Measurements from ENCODE around the gene PRKAG2.

Gene PRKAG2

DNA sequence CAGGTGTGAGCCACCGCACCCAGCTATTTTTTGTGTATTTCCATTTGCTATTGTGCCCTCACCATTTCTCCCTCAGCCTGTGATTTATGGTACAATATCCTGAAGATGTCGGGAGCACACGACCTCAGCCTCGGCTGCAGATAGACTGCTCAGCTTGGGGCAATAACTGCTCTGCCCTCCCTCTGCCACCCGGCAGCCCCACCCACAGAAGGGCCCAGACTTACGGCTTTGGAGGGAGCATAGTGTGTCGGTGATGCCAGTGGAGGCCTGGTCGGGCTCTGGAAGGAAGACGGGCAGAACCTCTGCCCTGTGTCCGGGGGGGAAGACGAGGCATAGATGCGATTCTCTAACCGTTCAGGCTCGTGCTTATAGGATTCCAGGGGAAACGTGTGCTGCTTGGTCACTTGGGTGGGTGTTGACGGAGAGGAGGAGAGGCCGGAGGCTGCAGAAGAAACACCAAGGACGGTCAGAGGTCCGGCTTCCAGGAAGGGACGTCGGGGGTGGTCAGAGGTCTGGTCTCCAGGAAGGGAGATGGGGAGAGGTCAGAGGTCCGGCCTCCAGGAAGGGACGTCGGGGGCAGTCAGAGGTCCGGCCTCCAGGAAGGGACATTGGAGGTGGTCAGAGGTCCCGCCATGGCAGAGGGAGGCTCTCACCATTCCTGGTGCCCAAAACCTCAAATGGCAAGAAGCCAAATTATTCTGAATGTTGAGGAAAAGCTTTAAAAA is 201.6 kb downstream of the PRKAG2 start:
- Histone ChIP-seq H3K4me3 (no peak overlapping the region), H3K27ac (no peak overlapping the region)
- TF ChIP-seq, protein P1, sequence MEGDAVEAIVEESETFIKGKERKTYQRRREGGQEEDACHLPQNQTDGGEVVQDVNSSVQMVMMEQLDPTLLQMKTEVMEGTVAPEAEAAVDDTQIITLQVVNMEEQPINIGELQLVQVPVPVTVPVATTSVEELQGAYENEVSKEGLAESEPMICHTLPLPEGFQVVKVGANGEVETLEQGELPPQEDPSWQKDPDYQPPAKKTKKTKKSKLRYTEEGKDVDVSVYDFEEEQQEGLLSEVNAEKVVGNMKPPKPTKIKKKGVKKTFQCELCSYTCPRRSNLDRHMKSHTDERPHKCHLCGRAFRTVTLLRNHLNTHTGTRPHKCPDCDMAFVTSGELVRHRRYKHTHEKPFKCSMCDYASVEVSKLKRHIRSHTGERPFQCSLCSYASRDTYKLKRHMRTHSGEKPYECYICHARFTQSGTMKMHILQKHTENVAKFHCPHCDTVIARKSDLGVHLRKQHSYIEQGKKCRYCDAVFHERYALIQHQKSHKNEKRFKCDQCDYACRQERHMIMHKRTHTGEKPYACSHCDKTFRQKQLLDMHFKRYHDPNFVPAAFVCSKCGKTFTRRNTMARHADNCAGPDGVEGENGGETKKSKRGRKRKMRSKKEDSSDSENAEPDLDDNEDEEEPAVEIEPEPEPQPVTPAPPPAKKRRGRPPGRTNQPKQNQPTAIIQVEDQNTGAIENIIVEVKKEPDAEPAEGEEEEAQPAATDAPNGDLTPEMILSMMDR (IDR thresholded peaks at IDR 0.05): no peak
- DNase-seq (ENCODE audit: low spot score): no peak

DNA sequence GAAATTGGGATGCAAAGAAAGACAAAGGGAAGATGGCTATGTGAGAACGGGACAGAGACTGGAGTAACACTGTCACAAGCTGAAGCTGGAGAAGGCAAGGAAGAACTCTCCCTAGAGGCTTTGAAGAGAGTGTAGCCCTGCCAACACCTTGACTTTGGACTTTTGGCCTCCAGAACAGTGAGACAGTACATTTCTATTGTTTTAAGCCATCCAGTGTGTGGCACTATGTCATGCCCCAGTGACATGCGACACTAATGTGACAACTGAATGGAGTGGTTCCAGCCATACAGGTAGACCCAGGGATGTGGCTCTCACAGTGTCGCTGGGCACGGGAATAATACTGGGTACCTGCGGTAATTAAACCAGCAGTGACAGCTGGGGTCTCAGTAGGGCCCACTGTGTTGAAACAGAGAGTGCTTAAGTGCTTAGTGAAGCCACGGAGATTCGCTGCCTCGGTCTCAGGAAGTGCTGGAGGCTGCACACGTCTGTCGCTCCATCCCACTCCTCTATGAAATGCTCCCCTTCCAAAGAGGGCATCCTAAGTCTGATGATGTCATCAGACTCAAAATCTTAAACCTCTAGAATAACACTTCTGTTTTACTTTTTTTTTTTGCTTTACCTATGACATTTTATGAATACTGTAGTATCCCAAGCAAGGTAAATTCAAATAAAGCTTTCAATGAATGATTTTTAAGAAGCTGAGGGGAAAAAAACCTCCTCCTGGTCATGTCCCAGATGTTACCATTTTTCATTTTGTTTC is 202.6 kb downstream of the PRKAG2 start:
- TF ChIP-seq, protein P1 (IDR thresholded peaks at IDR 0.05): no peak
- DNase-seq (ENCODE audit: low spot score): no peak
- H3K4me3 ChIP-seq: no peak overlapping the region
- no peak overlapping the region for H3K27ac ChIP-seq

DNA sequence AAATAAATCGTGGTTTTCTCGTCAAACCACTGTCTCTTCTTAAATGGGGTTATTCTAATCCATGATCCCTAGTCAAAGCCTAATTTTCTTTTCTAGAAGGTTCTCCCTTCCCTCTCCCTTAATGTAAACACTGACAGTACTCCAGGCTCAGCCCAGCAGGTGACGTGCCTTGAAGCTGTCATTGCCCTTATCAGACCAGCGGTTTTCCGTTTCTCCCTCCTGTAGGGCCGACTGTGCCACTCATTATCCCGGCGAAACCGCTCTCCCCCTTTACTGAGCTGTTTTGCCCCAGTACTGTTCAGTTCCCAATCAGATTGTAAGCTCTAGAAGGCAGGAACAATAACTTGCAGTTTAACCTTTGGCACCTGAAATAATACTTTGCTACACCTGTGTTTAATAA is 203.7 kb downstream of the PRKAG2 start:
- Histone ChIP-seq H3K27ac (no peak overlapping the region), H3K4me3 (no peak overlapping the region)
- TF ChIP-seq, protein P1 (IDR thresholded peaks at IDR 0.05): no peak
- no peak for DNase-seq (ENCODE audit: low spot score)

DNA sequence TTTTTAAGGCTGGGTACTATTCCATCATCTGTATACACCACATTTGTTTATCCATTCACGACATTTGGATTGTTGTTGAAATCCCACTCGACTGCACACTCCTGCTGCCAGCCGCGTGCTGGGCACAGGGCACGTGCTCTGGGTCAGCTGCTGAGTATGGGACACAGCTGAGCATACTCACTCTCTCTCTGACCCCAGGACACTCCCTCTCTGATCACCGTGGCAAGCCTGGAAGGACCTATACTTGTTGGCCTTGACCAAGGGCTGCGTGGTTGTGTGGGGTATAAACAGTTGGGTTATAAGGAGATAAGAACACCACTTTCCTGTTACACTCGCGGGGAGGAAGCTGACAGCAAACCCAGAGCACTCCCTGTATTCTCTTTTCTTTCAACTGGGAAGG is 204.2 kb downstream of the PRKAG2 start:
- Histone ChIP-seq H3K4me3 (no peak overlapping the region), H3K27ac (no peak overlapping the region)
- no peak for DNase-seq (ENCODE audit: low spot score)
- TF ChIP-seq, protein P1 (IDR thresholded peaks at IDR 0.05): no peak

DNA sequence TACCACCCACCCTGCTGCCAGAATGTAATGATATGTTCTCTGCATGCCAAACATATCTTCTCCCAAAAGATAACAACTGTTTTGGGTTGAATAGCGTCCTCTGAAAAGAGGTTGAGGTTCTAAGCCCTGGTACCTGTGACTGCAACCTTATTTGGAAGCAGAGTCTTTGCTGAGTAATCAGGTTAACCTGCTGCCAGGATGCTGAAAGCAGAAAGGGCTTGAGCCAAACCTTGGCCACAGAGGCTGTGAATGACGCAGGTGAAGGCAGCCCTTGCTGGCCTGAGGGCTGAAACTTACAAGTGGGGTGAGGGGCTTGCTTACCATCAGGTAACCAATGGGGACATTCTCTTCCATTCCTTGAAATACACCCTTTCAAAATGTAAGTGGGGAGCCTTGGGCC is 205.4 kb downstream of the PRKAG2 start:
- no peak for DNase-seq (ENCODE audit: low spot score)
- TF ChIP-seq, protein P1 (IDR thresholded peaks at IDR 0.05): no peak
- Histone ChIP-seq H3K27ac (no peak overlapping the region), H3K4me3 (no peak overlapping the region)

DNA sequence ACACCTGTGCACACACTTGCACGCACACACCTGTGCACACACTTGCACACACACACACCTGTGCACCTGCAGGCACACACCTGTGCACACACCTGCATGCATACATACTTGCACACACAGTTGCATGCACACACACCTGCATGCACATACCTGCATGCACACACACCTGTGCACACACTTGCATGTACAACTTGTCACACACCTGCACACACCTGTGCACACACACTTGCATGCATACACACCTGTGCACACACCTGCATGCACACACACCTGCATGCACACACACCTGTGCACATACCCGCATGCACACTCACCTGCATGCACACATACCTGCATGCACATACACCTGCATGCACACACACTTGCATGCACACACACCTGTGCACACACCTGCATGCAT is 207.2 kb downstream of the PRKAG2 start:
- DNase-seq (ENCODE audit: low spot score): no peak
- no peak overlapping the region for H3K27ac ChIP-seq
- H3K4me3 ChIP-seq: no peak overlapping the region
- TF ChIP-seq, protein P1 (IDR thresholded peaks at IDR 0.05): no peak

DNA sequence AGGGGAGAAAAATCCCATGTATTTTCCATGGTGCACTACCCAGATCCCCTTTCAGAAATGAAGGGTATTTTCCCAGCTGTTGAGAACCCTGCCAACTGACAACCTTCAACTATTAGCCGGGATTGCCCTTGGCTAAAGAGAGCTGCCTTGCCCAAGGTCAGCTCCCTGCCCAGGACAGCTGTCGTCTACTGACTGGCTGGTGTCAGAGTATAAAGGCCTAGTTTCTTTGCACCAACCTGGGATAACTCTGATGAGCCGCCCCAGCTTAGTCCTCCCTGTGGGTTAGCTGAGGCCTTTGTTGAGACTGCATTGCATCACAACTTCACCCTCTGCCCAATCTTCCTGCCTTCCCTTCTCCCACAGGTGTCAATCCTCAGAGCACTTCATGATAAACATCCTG is 210.0 kb downstream of the PRKAG2 start:
- H3K27ac ChIP-seq: peak overlapping the region; percentile 67 to 89

More for the DNA sequence above, 210.0 kb downstream of the PRKAG2 start:
- DNase-seq (ENCODE audit: low spot score): peak; percentile 62
- TF ChIP-seq, protein P1 (IDR thresholded peaks at IDR 0.05): no peak
- no peak overlapping the region for H3K4me3 ChIP-seq

All from coronary artery (tissue), 2 donors.